ENCODE measurements around the gene GPR37L1.
A peak's percentile ranks its signal among the peaks of the same experiment; 100 is the strongest.

GPR37L1 gene

DNA sequence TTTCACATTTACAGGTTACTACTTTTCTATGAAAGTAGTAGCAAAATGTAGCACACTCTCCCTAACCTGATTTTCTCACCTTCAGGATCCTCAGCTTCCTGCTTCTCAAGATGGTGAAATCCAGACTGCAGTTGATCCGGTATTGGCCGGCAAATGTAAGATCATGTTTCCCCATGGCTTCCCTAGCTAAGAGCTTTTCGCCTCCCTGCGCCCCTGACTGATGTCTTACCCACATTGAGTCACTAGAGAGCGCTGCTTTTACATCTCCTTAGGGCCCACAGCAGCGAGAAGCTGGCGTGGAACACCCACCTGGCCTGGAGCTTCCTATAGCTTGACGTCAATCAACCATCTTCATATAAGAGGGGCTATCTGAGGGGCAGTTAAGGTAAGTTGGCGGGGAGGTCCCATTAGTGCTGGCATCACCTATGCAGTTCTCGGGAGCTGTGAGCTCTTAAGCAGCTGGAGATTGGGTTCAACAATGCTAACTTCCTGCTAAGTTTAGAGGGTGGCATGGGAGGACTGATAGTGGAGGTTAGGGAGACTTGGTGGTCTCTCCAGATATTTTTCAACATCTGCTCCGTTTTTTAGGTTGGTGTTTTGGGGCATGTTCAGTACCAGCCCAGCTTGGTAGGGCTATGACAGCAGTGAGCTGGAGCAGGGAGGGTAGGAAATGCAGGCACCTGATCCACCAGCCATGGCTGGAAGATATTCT is 32.2 kb downstream of the GPR37L1 start (continued):
- no peak for TF ChIP-seq PRDM1 (tag by site-specific recombination; IDR thresholded peaks at IDR 0.05)
- TF ChIP-seq ZNF600 (tag by site-specific recombination; IDR thresholded peaks at IDR 0.05), result peak; percentile 56
- TF ChIP-seq REPIN1 (tag by site-specific recombination; IDR thresholded peaks at IDR 0.05; ENCODE audit: low read depth), result no peak
- peak; percentile 24; the same call in 1 of the 2 replicates for TF ChIP-seq ZNF394 (tag by site-specific recombination; IDR thresholded peaks at IDR 0.05; ENCODE audit: borderline replicate concordance)

DNA sequence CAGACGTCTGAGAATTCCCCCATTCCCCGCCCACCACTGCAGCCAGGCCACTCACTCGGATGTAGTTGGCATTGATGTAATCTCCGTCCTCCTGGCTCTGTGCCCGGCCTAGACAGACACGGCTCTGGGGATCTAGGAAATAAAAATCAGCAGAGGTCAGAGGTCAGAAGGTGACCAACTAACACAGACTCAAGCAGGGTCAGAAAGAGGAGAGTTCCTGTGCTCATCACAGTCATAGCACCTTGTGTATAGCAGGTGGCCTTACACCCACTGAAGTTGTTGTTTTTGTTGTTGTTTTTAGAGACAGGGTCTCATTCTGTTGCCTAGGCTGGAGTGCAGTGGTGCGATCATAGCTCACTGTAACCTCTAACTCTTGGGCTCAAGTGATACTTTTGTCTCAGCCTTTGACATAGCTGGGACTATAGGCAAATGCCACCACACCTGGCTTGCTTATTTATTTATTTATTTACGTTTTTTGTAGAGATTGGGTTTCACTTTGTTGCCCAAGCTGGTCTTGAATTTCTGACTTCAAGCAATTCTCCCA is 32.8 kb downstream of the GPR37L1 start:
- H3K9me3 ChIP-seq (ENCODE audit: control insufficient read depth, insufficient read depth, low read depth, low read length), result no peaks in the 10 kb centered on the region
- H3K4me3 ChIP-seq (ENCODE audit: low read depth, low read length), result no peak overlapping the region
- no peaks in the 10 kb centered on the region for H3K36me3 ChIP-seq (ENCODE audit: control insufficient read depth in 2 of 2, insufficient read depth in 1 of 2, low read length in 2 of 2)
- ChIA-PET POLR2A (interaction anchor here (1.3 to 1.6 kb wide), 2 partner anchors 11 to 186 kb away, joined by 3 to 8 read pairs; partner anchors contain the start of genes ARL8A and UBE2T), CTCF (interaction anchor here (0.7 to 3.8 kb wide), 19 partner anchors 7 to 193 kb away, joined by 3 to 20 read pairs (median 5); partner anchors contain the start of genes ARL8A, LGR6 and UBE2T)
- H3K27ac ChIP-seq (ENCODE audit: extremely low read depth, low read depth, low read length), result no peak overlapping the region
- H3K4me1 ChIP-seq (ENCODE audit: control insufficient read depth, insufficient read depth, low read length), result no peaks in the 10 kb centered on the region; the same call in 1 of the 2 replicates
- TF ChIP-seq ZNF324 (tag by site-specific recombination; IDR thresholded peaks at IDR 0.05) (no peak), ZFP41 (tag by site-specific recombination; IDR thresholded peaks at IDR 0.05; ENCODE audit: borderline replicate concordance) (no peak), ZNF555 (tag by site-specific recombination; conservative IDR thresholded peaks at IDR 0.05) (no peak), ZNF223 (tag by site-specific recombination; IDR thresholded peaks at IDR 0.05) (no peak), ZFHX2 (tag by site-specific recombination; conservative IDR thresholded peaks at IDR 0.05) (peak; percentile 58), ZNF660 (tag by site-specific recombination; IDR thresholded peaks at IDR 0.05) (peak; percentile 15; the same call in 1 of the 2 replicates), SP2 (tag by site-specific recombination; IDR thresholded peaks at IDR 0.05) (no peak), ZNF335 (tag by site-specific recombination; conservative IDR thresholded peaks at IDR 0.05) (peak; percentile 6; the same call in 1 of the 2 replicates), BCL6B (tag by site-specific recombination; IDR thresholded peaks at IDR 0.05) (peak; percentile 67), MZF1 (tag by site-specific recombination; IDR thresholded peaks at IDR 0.05; ENCODE audit: borderline replicate concordance) (peak; percentile 67; the same call in 1 of the 2 replicates), ZNF624 (tag by site-specific recombination; IDR thresholded peaks at IDR 0.05) (no peak), BCL11B (tag by site-specific recombination; IDR thresholded peaks at IDR 0.05; ENCODE audit: low read depth) (0 out of 2 replicates have a peak, but pooled peaks have one; percentile 36), BCL11A (tag by site-specific recombination; IDR thresholded peaks at IDR 0.05; ENCODE audit: low read depth) (0 out of 2 replicates have a peak, but pooled peaks have one; percentile 36), EGR2 (tag by site-specific recombination; IDR thresholded peaks at IDR 0.05; ENCODE audit: low read depth) (no peak), ZNF621 (tag by site-specific recombination; IDR thresholded peaks at IDR 0.05) (no peak), ZNF544 (tag by site-specific recombination; IDR thresholded peaks at IDR 0.05) (no peak), ZNF394 (tag by site-specific recombination; IDR thresholded peaks at IDR 0.05; ENCODE audit: borderline replicate concordance) (no peak)
- TF ChIP-seq, protein P1, sequence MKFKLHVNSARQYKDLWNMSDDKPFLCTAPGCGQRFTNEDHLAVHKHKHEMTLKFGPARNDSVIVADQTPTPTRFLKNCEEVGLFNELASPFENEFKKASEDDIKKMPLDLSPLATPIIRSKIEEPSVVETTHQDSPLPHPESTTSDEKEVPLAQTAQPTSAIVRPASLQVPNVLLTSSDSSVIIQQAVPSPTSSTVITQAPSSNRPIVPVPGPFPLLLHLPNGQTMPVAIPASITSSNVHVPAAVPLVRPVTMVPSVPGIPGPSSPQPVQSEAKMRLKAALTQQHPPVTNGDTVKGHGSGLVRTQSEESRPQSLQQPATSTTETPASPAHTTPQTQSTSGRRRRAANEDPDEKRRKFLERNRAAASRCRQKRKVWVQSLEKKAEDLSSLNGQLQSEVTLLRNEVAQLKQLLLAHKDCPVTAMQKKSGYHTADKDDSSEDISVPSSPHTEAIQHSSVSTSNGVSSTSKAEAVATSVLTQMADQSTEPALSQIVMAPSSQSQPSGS (tag by site-specific recombination; IDR thresholded peaks at IDR 0.05; ENCODE audit: low read depth), result 0 out of 2 replicates have a peak, but pooled peaks have one; percentile 23
- TF ChIP-seq, protein P2, sequence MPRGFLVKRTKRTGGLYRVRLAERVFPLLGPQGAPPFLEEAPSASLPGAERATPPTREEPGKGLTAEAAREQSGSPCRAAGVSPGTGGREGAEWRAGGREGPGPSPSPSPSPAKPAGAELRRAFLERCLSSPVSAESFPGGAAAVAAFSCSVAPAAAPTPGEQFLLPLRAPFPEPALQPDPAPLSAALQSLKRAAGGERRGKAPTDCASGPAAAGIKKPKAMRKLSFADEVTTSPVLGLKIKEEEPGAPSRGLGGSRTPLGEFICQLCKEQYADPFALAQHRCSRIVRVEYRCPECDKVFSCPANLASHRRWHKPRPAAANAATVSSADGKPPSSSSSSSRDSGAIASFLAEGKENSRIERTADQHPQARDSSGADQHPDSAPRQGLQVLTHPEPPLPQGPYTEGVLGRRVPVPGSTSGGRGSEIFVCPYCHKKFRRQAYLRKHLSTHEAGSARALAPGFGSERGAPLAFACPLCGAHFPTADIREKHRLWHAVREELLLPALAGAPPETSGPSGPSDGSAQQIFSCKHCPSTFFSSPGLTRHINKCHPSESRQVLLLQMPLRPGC (tag by site-specific recombination; IDR thresholded peaks at IDR 0.05), result 0 out of 2 replicates have a peak, but pooled peaks have one; percentile 8
